ENCODE results near the gene KLHDC10. TPM values are rescaled to one million over a fixed set of nuclear protein-coding genes. Genes with fewer than 3 reads are reported as not detected.

Gene KLHDC10
- total RNA-seq, 1 donor from 2014 or later: 29.8 TPM

GRCh38 chr7:130065500-130066152 is 4.7 kb upstream of the KLHDC10 start:
- Mint-ChIP-seq H3K4me1 (ENCODE audit: low read depth, unreplicated experiment) (no peaks in the 10 kb centered on the region), H3K4me3 (ENCODE audit: unreplicated experiment) (no peak overlapping the region), H3K27ac (ENCODE audit: unreplicated experiment) (no peak overlapping the region), H3K36me3 (ENCODE audit: unreplicated experiment) (no peaks in the 10 kb centered on the region), H3K9me3 (ENCODE audit: unreplicated experiment) (peaks cover 5% of the 10 kb centered on the region), H3K27me3 (ENCODE audit: unreplicated experiment) (peaks cover 5% of the 10 kb centered on the region)
- no peak for TF ChIP-seq CTCF (IDR thresholded peaks at IDR 0.05; ENCODE audit: partially characterized antibody, unreplicated experiment)
- DNase-seq: no peak

DNA sequence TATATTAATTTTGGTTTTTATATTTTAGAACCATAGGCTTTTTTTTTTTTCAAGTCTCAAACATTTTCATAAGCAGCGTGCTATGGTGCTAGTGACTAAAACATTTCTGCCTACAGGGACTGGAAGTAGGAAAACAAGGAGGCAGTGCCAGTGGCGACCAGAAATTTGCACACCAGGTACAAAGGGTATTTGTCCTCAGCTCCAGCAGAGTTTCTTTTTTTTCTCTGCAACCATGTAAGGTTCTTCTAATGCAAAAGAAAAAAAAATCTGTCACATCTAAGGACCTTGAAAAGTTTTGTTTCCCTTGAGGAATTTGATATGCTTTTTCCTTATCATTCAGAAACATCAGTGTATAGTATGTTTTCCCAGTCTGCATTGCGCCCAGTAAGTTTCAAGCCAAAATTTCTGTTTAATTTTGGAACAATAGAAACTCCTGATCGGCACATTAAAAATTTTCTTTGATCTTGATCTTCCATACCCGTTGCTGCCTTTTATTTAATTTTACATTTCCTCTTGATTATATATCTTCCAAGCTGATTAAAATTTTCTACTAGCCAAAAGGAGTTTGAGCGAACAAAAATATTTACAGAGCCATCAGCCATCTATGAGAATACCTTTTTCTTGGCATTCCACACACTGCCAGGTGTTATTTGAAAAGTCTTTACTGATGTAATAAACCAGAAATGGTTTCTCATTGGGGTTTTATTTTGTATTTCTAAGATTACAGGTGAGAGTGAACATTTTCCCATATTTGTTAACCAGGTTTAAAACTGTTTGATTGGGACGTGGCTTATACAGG is 956 bp upstream of the KLHDC10 start:
- peaks cover 5% of the 10 kb centered on the region for H3K9me3 Mint-ChIP-seq (ENCODE audit: unreplicated experiment)
- no peaks in the 10 kb centered on the region for H3K36me3 Mint-ChIP-seq (ENCODE audit: unreplicated experiment)
- peak overlapping the region; percentile 92 for H3K4me3 Mint-ChIP-seq (ENCODE audit: unreplicated experiment)
- peaks cover 3% of the 10 kb centered on the region for H3K27me3 Mint-ChIP-seq (ENCODE audit: unreplicated experiment)
- no peak for TF ChIP-seq CTCF (IDR thresholded peaks at IDR 0.05; ENCODE audit: partially characterized antibody, unreplicated experiment)
- DNase-seq: no peak
- peak overlapping the region; percentile 93 for H3K27ac Mint-ChIP-seq (ENCODE audit: unreplicated experiment)
- H3K4me1 Mint-ChIP-seq (ENCODE audit: low read depth, unreplicated experiment): peaks cover 4% of the 10 kb centered on the region

GRCh38 chr7:130070861-130071622 is 708 bp downstream of the KLHDC10 start:
- H3K27ac Mint-ChIP-seq (ENCODE audit: unreplicated experiment): peak overlapping the region; percentile 0
- no peak for DNase-seq
- H3K4me3 Mint-ChIP-seq (ENCODE audit: unreplicated experiment): peak overlapping the region; percentile 92
- peaks cover 4% of the 10 kb centered on the region for H3K4me1 Mint-ChIP-seq (ENCODE audit: low read depth, unreplicated experiment)
- no peaks in the 10 kb centered on the region for H3K36me3 Mint-ChIP-seq (ENCODE audit: unreplicated experiment)
- no peak for TF ChIP-seq CTCF (IDR thresholded peaks at IDR 0.05; ENCODE audit: partially characterized antibody, unreplicated experiment)
- H3K27me3 Mint-ChIP-seq (ENCODE audit: unreplicated experiment): peaks cover 3% of the 10 kb centered on the region
- H3K9me3 Mint-ChIP-seq (ENCODE audit: unreplicated experiment): peaks cover 6% of the 10 kb centered on the region

- Mint-ChIP-seq H3K27me3 (ENCODE audit: unreplicated experiment) (peaks cover 3% of the 10 kb centered on the region), H3K9me3 (ENCODE audit: unreplicated experiment) (peaks cover 6% of the 10 kb centered on the region), H3K4me1 (ENCODE audit: low read depth, unreplicated experiment) (peaks cover 4% of the 10 kb centered on the region), H3K36me3 (ENCODE audit: unreplicated experiment) (no peaks in the 10 kb centered on the region), H3K27ac (ENCODE audit: unreplicated experiment) (no peak overlapping the region), H3K4me3 (ENCODE audit: unreplicated experiment) (peak overlapping the region; percentile 92)
- TF ChIP-seq CTCF (IDR thresholded peaks at IDR 0.05; ENCODE audit: partially characterized antibody, unreplicated experiment): peak; percentile 87
- peak; percentile 56 for DNase-seq
Measured at GRCh38 chr7:130071701-130072622, 1.6 kb downstream of the KLHDC10 start.

All from glutamatergic neuron (in vitro differentiated cells).